ENCODE measurements around the gene MYEOV.

MYEOV gene

GRCh38 chr11:69302447-69303020 is 8.6 kb downstream of the MYEOV start:
- no peak overlapping the region for H3K4me3 ChIP-seq (ENCODE audit: low read depth, low read length)
- TF ChIP-seq CTCF (IDR thresholded peaks at IDR 0.05; ENCODE audit: low read depth, low read length, missing control alignments), result no peak
- DNase-seq (ENCODE audit: low read depth), result no peak

- H3K4me3 ChIP-seq (ENCODE audit: low read depth, low read length), result no peak overlapping the region
- no peak for TF ChIP-seq CTCF (IDR thresholded peaks at IDR 0.05; ENCODE audit: low read depth, low read length, missing control alignments)
- DNase-seq (ENCODE audit: low read depth), result no peak
These were observed 9.5 kb downstream of the MYEOV start for GRCh38 chr11:69303427-69303826.

- DNase-seq (ENCODE audit: low read depth), result no peak
- no peak overlapping the region for H3K4me3 ChIP-seq (ENCODE audit: low read depth, low read length)
- no peak for TF ChIP-seq CTCF (IDR thresholded peaks at IDR 0.05; ENCODE audit: low read depth, low read length, missing control alignments)
These were observed 10.3 kb downstream of the MYEOV start for GRCh38 chr11:69304258-69304657.

- TF ChIP-seq CTCF (IDR thresholded peaks at IDR 0.05; ENCODE audit: low read depth, low read length, missing control alignments), result no peak
- no peak overlapping the region for H3K4me3 ChIP-seq (ENCODE audit: low read depth, low read length)
- no peak for DNase-seq (ENCODE audit: low read depth)
These were observed 10.7 kb downstream of the MYEOV start for GRCh38 chr11:69304686-69305085.

GRCh38 chr11:69305885-69306540 is 12.1 kb downstream of the MYEOV start:
- no peak overlapping the region for H3K4me3 ChIP-seq (ENCODE audit: low read depth, low read length)
- no peak for DNase-seq (ENCODE audit: low read depth)
- no peak for TF ChIP-seq CTCF (IDR thresholded peaks at IDR 0.05; ENCODE audit: low read depth, low read length, missing control alignments)

- H3K4me3 ChIP-seq (ENCODE audit: low read depth, low read length), result no peak overlapping the region
- TF ChIP-seq CTCF (IDR thresholded peaks at IDR 0.05; ENCODE audit: low read depth, low read length, missing control alignments), result no peak
- no peak for DNase-seq (ENCODE audit: low read depth)
These were observed 12.9 kb downstream of the MYEOV start for GRCh38 chr11:69306821-69307220.

GRCh38 chr11:69307421-69307820 is 13.5 kb downstream of the MYEOV start:
- no peak for DNase-seq (ENCODE audit: low read depth)
- TF ChIP-seq CTCF (IDR thresholded peaks at IDR 0.05; ENCODE audit: low read depth, low read length, missing control alignments), result no peak
- no peak overlapping the region for H3K4me3 ChIP-seq (ENCODE audit: low read depth, low read length)
